Measurements from ENCODE around the gene CBX4. TPM values are rescaled to one million over a fixed set of nuclear protein-coding genes. Genes with fewer than 3 reads are reported as not detected.
A peak's percentile ranks its signal among the peaks of the same experiment; 100 is the strongest.

CBX4 gene
- total and polyA plus RNA-seq, 2 experiments from 2014 or later: 1.4 to 4.6 TPM

- peak overlapping the region; percentile 52; the same call in 1 of the 2 replicates for H2AFZ ChIP-seq
- peak; percentile 8 for ATAC-seq
- H3K4me3 Mint-ChIP-seq: no peak overlapping the region
- H3K9me2 ChIP-seq (ENCODE audit: insufficient read depth): no peaks in the 10 kb centered on the region
- no peak overlapping the region for H3K27ac ChIP-seq (ENCODE audit: low read depth)
- TF ChIP-seq EZH2 (IDR thresholded peaks at IDR 0.05; ENCODE audit: low read depth, unreplicated experiment) (peak; percentile 24), CTCF (conservative IDR thresholded peaks at IDR 0.05; ENCODE audit: low read depth in 2 of 2) (no peak), ZNF462 (CRISPR knock-in tag; IDR thresholded peaks at IDR 0.05) (no peak), NANOG (IDR thresholded peaks at IDR 0.05; ENCODE audit: borderline replicate concordance) (no peak)
- peaks cover 9% of the 10 kb centered on the region for H4K20me1 ChIP-seq (replicated peaks; ENCODE audit: insufficient read depth)
- no peak for DNase-seq (ENCODE audit: low spot score)
- H3K9me3 Mint-ChIP-seq: peaks cover 9% of the 10 kb centered on the region; the same call in 2 of the 3 replicates
- peaks cover 44% of the 10 kb centered on the region for H3K4me1 ChIP-seq (ENCODE audit: insufficient read depth)
- H3K36me3 ChIP-seq (ENCODE audit: insufficient read depth): no peaks in the 10 kb centered on the region
- no peak overlapping the region for H3K27ac Mint-ChIP-seq
- H3K79me2 ChIP-seq (replicated peaks; ENCODE audit: insufficient read depth): no peaks in the 10 kb centered on the region
- peak overlapping the region; percentile 69 for H3K4me3 ChIP-seq
- peaks cover 36% of the 10 kb centered on the region for H3F3A ChIP-seq (replicated peaks; ENCODE audit: low read depth)
- peaks cover 39% of the 10 kb centered on the region for H3K4me1 Mint-ChIP-seq
- peaks cover 96% of the 10 kb centered on the region for H3K27me3 Mint-ChIP-seq (ENCODE audit: insufficient read depth, low read depth, poor library complexity)
- H3K36me3 Mint-ChIP-seq (ENCODE audit: low read depth): no peaks in the 10 kb centered on the region; the same call in 1 of the 3 replicates
- H3K4me2 ChIP-seq: peak overlapping the region; percentile 73
- peaks cover 92% of the 10 kb centered on the region for H3K27me3 ChIP-seq (ENCODE audit: insufficient read depth)
Measured at GRCh38 chr17:79797492-79798298, 41.5 kb downstream of the CBX4 start.

Data from GM23338 (cell line).